Forelimb muscle (tissue), 1 donor: Measurements from ENCODE around the gene SOS1. TPM values are rescaled to one million over a fixed set of nuclear protein-coding genes. Genes with fewer than 3 reads are reported as not detected.
"Not testable (repeated sequence)": the region's sequence is repeated elsewhere in the genome, so short reads cannot be mapped to it uniquely, and the experiment has no call there.

Experiments
- DNase-seq: peaks from one replicate; pipeline ENCODE4 v3.0.0-alpha.2; 2013; ENCODE audit warnings: low read depth
- polyA plus RNA-seq: library from polyadenylated mRNA; unstranded; fragments of 120-200 nt; gene quantifications from one replicate; pipeline ENCODE4 v1.2.1, GENCODE V29; 2013; ENCODE audit not compliant: insufficient read length

The SOS1 gene
- 29.7 TPM for polyA plus RNA-seq

DNA sequence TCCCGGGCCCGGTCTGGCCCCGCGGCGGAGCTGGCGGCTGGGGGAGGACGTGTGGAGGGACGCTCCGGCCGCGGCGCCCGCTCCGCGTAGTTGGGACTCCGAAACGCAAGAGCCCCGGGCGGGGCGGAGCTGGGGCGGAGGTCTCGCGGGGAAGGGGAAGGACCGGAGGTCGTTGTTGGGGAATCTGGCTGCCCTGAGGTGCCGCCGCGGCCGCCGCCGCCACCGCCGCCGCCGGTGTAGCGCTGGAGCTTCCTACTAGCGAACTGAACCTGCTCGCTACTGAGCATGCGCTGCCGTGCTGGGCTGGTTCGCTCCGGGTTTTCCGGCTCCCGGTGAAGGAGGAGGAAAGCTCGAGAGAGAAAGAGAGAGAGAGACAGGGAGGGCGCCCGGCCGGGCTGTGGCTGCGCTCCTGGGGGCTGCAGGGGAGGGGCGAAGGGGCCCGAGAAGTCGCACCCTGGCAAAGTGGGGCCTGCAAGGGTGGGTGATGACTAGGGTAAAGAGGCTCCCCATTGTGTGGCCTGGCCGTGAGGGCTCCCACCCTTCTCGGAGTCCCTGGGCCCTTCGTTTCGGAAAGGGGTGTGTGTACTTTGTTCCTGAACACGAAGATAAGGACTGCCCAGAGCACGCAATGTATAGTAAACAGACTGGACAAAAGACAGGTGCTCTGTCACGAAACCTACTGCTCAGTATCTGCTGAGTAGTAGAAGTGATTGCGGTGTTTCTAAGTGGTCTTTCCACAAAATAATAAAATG lies at the start of gene SOS1:
Gene SOS1, minus strand, starts transcription at position 281 of the 752 bp plus-strand sequence. CDS start 629 bp downstream, outside the sequence.
- DNase-seq: peak; percentile 80

DNA sequence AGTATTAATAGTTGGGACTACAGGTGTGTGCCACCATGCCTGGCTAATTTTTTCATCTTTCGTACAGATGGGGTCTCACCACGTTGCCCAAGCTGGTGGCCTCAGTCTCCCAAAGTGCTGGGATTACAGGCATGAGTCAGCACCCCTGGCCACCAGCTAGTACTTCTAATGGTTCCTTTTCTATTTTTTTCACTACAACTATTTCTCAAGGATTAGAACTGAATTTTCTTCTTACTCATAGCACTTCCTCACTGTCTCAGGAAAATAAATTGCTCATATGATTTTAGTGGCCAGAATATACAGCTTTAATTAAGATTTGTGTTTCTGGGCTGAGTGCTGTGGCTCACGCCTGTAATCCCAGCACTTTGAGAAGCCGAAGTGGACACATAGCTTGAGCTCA lies 43.2 kb upstream of the SOS1 start:
- no peak for DNase-seq

GRCh38 chr2:39160982-39161381 lies 40.1 kb upstream of the SOS1 start:
- no peak for DNase-seq

DNA sequence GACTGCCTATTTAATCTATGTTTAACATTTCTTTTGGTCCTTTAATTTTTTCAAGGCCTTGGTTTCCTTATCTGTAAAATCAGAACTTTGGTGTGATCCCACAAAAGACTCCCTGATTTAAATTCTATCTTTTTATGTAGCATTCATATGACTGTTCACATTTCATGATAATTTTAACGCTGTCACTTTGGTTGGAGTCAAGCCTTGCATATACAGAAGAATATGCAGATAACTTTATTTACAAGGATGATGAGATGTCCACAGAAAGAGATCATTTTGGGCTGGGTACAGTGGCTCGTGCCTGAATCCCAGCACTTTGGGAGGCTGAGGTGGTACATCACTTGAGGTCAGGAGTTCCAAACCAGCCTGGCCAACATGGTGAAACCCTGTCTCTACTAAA lies 38.4 kb upstream of the SOS1 start:
- no peak for DNase-seq

DNA sequence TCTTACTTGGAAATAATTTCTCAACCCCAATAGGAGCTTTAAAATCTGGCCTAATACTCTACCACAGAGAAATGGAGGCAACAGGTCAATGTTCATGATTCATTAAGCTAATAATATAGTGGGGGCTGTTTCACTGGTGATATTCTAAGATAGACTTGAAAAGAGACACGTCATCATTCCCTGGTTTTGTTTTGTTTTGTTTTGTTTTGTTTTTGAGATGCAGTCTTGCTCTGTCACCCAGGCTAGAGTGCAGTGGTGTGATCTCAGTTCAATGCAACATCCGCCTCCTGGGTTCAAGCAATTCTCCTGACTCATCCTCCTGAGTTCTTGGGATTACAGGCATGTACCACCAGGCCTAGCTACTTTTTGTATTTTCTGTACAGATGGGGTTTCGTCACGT lies 37.5 kb upstream of the SOS1 start:
- no peak for DNase-seq

DNA sequence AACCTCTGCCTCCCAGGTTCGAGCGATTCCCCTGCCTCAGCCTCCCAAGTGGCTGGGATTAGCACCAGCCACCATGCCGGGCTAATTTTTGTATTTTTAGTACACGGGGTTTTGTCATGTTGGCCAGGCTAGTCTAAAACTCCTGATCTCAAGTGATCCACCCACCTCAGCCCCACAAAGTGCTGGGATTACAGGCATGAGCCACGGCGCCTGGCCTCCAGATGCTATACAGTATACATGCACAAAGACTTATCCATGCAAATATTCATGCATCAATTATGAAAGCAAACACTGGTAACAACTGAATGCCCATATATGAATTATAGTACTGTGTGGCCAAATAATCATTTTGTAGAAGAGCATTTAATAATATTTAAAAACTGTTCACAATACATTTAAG lies 36.0 kb upstream of the SOS1 start:
- DNase-seq: no peak

DNA sequence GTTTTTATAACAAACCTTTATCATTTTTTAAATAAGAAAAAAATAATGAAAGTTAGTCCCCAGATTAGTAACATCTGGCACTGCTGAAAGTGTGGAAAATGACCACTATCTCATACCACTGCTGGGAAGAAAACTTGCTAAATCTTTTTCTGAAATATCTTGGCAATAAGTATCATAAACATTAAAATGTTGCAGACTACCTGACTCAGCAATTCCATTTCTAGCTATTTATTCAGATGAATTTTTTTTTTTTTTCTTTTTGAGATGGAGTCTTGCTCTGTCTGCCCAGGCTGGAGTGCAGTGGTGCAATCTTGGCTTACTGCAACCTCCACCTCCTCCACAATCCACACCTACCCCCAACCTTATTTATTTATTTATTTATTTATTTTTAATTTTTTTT lies 35.3 kb upstream of the SOS1 start:
- DNase-seq: no peak

- DNase-seq: not testable (repeated sequence)
Observed at GRCh38 chr2:39155573-39155972, 34.7 kb upstream of the SOS1 start.

DNA sequence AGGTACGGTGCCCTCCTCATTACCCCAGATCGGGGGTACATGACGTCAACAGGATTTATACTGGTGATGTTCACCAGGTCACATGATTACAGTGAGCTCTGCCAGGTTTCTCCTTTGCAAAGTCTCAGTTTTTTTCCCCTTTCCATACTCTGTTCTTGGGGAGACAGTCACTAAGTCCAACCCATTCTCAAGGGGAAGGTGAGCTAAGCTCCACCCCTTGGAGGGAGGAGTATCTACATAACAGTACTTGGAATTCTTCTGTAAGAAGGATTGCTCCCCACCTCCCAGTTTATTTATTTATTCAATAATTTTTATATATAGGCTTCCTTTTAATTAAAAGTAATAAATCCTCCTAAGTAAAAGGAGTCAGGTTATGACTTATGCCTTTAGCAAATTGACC lies 34.1 kb upstream of the SOS1 start:
- DNase-seq: no peak

DNA sequence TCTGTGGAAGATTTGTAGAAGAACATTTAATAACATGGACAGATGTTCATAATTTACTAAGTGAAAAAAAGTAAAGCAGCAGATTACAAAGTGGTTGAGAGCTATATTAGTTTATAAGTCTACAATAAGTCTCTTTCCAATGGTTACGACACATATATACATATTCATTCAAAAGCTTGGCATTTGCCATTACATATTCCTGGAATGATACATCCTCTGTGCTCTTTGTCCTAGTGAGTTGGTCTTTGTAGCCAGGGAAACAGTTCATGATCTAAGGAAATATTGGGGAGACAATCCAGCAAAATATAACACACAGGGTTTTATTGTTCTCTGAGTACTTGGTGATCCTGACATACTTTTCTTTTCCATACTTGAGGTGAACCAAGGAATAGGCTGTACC lies 32.5 kb upstream of the SOS1 start:
- DNase-seq: no peak

DNA sequence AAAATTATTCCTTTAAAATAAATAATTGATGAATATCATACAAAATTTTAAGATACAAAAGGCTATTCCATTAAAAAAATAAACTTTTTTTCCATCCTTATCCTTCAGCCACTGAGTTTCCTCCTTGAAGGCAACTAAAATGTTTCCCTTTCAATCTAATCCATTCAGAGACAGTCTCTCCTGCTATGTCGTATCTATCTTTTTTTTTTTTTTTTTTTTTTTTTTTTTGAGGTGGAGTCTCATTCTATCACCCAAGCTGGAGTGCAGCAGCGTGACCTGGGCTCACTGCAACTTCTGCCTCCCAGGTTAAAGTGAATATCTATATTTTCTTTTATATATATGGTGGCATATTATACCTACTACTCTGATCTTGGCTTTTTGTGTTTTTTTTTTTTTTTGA lies 31.7 kb upstream of the SOS1 start:
- DNase-seq: no peak

- no peak for DNase-seq
Observed at GRCh38 chr2:39150890-39151497, 30.1 kb upstream of the SOS1 start.

DNA sequence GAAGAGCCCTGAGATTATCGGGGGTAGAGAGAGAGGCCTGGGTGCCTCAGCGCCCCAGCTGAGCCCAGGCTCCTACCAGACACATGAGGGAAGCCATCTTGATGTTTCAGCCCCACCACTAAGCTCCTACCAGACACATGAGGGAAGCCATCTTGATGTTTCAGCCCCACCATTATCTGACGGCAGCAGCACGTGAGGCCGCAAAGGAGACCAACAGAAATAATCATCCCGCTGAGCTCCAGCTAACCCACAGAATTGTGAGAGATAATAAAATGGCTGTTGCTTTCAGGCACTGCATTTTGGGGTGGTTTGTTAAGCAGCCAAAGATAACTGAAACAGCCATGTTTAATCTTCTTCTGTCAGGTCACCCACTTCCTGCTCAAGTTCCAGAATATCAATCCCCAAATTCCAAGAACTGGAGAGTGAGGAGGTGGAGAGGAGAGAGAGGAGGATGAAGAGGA lies 29.3 kb upstream of the SOS1 start:
- no peak for DNase-seq

DNA sequence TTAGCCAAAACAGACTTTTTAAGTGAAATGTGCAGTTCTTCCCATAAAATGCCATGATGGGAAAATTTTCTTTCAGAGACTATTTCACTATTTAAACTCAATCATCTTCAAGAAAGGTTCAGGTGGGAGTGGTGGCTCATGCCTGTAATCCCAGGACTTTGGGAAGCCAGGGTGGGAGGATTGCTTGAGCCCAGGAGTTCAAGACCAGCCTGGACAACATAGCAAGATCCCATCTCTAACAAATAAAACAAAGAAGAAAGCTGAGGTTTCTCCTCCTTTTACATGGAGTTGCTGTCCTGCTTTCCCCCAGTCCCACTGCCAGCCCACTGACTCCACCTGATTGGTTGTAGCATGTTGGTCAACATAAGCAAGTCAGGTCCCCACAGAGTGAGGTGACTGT lies 25.8 kb upstream of the SOS1 start:
- no peak for DNase-seq

- DNase-seq: no peak
Observed at GRCh38 chr2:39145906-39146421, 25.1 kb upstream of the SOS1 start.

DNA sequence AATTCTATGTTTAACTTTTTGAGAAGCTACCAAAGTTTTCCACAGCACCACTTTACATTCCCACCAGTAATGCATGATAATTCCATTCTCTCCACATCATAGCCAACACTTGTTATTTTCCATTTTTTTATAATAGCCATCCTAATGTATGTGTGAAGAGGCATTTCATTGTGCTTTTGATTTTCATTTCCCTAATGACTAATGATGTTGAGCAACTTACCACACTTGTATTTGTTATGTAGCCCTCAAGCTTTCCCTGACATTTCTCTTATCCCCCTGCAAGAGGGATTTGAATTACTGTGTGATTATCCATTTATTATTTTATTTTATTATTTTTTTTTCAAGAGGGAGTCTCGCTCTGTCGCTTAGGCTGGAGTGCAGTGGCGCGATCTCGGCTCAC lies 23.6 kb upstream of the SOS1 start:
- no peak for DNase-seq

GRCh38 chr2:39142904-39143605 lies 22.2 kb upstream of the SOS1 start:
- DNase-seq: no peak

DNA sequence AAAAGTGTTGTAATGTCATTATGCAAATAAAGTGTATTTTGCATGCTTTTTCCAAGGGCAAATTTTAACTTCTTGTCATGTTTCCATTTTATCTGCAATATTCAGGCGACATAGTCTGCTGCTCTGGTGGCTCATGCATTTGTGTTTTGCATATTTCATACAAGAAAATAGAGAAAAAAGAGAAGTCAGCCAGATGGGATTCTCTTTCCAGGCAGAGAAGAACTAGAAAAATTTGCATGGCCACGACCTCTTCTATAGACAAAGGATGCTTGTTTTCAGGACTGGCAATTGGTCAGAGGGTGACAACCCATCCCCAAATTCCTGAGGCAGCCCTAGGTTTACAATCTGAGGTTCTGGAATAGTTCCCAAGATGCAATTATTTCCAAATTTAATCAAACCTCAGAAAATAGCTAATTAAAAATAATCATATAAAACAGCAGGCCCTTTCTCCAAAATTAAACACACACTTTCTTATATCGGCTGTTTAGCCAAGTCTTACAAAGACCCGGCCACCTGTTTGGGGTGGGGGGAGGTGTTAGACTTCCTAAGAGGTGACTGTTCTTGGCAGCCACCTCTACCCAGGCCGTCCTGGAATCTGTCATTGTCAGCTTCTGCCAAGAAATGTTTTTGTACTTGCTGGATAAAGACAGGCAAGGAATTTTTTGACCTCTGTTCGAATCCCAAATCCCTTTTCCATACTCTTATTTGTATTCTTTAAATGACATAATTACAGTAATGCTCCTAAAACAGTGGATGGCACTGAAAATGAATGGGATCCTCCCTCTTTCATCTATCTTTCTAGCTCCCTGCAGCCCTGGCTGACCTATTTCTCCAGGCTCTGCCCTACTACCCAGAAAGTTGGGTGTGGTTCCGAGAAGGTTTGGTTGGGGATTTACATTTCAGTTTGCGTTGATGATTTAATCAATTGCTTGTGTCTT lies 20.8 kb upstream of the SOS1 start:
- no peak for DNase-seq

GRCh38 chr2:39140948-39141333 lies 20.1 kb upstream of the SOS1 start:
- DNase-seq: not testable (repeated sequence)

DNA sequence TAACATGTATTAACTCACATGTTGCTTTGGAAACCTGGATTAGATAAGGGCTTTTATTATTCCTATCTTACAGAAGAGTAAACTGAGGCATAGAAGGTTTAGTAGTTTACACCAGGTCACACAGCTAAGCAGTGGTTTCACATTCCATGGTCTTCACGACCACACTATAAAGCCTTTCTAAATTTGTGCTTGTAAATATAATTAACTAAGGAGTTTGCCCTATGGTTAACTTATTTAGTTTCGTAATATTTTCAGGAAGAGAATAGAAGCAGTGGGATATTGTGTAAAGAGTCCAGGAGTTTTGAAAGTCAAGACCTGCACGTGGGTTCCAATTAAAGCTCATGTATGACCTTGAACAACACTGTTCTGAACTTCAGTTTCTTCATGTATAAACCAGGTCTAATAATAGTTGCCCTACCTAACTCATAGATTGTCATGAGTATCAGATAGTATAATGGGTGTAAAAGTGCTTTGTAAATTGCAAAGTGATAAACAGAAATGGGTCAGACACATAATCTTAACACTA lies 19.5 kb upstream of the SOS1 start:
- no peak for DNase-seq

DNA sequence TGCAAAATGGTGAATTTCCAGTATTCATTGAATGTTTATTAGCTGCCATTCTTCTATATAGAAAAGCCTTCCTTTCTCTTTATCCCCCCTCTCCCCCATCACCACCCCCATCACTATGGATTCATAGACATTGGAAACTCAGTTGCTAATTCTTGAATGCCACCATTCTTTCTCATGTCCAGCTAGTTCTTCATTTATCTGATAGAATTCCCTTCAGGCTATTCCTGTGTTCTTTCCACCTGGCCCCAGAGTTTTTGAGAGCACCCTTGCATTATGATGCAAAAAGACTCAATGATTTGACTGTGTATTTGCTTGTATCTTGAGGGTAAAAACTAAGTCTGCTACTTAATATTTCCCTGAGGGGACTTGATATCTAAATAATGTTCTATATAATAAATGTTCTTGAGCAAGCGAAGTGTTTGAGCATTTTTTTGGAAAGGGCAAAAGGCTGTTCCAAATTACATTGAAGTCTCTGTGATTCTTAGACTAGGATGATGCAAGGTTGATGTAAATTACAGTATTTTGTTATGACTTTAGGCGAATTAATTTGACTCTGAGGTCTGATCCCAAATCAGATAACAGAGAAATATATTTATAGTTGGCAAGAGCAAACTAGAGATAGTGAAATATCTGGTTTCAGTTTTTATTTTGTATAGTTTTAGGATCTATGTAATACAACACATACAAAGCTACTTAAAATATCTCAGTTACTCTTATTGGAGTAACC lies 18.8 kb upstream of the SOS1 start:
- DNase-seq: no peak
